ENCODE measurements around the gene UNK. TPM values are rescaled to one million over a fixed set of nuclear protein-coding genes. Genes with fewer than 3 reads are reported as not detected.

Gene UNK
- total and polyA plus RNA-seq, 2 experiments from 2014 or later, result 35.9 to 37.8 TPM

DNA sequence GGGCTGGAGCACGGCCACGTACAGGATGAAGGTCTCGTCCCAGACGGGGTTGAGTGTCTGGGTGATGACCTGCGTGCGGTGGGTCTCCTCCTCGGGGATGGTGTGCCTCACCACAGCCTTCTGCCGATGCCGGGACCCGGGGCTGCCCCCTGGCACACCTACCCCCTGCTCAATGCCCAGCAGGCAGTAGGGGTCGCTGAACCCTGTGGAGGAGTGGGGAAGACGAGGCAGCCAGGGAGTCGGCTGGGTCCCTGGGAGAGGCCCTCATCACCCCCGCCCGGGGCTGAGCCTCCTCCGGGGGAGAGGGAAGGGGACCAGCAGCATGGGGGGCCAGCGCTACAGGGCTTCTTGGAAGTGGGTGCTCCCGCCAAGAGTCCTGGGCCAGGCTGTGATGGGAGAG, 57.8 kb downstream of the UNK start:
- no peak overlapping the region for H3K27ac ChIP-seq
- no peaks in the 10 kb centered on the region for H3K36me3 ChIP-seq
- no peak for DNase-seq (ENCODE audit: low read depth in 1 of 2, low spot score in 1 of 2)
- H3K4me1 ChIP-seq (ENCODE audit: low read depth), result peaks cover 26% of the 10 kb centered on the region
- no peaks in the 10 kb centered on the region for H3K9me3 ChIP-seq (ENCODE audit: low read depth)
- no peak for TF ChIP-seq CTCF (IDR thresholded peaks at IDR 0.05; ENCODE audit: low read depth, low read length)
- H3K4me3 ChIP-seq, result no peak overlapping the region
- H3K27me3 ChIP-seq, result no peaks in the 10 kb centered on the region

DNA sequence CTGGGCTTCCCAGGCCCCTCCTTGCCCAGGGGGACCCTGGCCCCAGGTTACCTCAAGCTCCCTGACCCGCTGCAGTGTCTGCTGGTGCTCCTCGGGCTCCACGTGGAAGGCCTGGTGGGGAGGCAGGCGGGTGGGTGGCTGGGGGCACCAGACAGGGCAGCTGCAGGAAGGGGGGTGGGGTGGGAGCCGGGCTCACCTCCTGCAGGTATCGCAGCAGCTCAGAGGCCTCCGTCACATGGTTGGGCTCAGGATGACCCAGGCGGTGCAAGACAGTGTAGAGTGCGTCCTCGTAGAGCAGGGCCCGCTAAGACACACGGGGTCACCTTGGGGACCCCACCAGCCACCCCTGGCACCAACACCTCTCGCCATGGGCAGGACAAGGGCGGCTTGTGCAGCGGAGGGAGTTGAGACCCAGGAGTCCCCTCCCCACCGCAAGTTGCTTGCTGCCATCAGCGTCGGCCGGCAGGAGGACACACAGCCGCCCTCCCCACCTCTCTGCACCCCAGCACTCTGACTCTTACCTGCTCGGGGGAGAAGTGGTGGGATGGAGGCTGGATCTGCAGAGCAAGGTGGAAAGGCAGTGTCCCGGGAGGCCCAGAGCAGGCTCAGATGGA, 58.5 kb downstream of the UNK start:
- Histone ChIP-seq H3K4me1 (ENCODE audit: low read depth) (peaks cover 26% of the 10 kb centered on the region), H3K36me3 (no peaks in the 10 kb centered on the region), H3K9me3 (ENCODE audit: low read depth) (no peaks in the 10 kb centered on the region), H3K4me3 (no peak overlapping the region), H3K27ac (no peak overlapping the region), H3K27me3 (no peaks in the 10 kb centered on the region)
- no peak for DNase-seq (ENCODE audit: low read depth in 1 of 2, low spot score in 1 of 2)
- no peak for TF ChIP-seq CTCF (IDR thresholded peaks at IDR 0.05; ENCODE audit: low read depth, low read length)

- DNase-seq (ENCODE audit: low read depth in 1 of 2, low spot score in 1 of 2), result no peak
- H3K4me3 ChIP-seq, result no peak within 1 kb of the TSS
These were observed 59.2 kb downstream of the UNK start, which contains the start of gene UNC13D for GRCh38 chr17:75843577-75844529. Gene UNC13D (minus strand): TSS chr17:75844404. CDS start chr17:75844337, 67 bp downstream.

DNA sequence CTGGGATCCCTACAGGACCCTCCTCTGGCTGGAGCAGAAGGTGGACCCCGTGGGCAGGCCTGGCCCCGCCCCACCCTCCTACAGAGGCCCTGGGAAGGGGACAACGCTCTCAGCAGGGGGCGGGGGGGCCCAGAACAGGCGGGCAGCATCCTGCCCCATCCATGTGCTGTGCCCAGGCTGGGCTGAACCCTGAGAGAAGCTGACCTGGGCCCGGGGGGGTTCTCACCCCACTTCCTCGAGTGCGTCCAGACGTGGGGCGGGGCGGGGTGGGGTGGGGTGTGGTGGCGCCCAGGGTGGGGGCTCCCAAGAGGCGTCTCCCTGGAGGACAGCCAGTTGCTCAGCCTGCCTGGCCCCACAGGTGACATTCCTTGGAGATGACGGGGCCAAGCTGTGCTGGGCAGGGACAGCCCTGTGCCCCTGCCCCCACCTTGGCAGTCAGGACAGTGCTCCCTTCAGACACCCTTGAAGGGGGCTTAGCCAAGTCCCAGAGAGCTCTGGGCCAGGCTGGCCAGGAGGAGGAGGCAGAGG, 60.0 kb downstream of the UNK start:
- no peak for TF ChIP-seq CTCF (IDR thresholded peaks at IDR 0.05; ENCODE audit: low read depth, low read length)
- Histone ChIP-seq H3K4me1 (ENCODE audit: low read depth) (peaks cover 23% of the 10 kb centered on the region), H3K9me3 (ENCODE audit: low read depth) (no peaks in the 10 kb centered on the region), H3K36me3 (peaks cover 11% of the 10 kb centered on the region), H3K27me3 (no peaks in the 10 kb centered on the region), H3K4me3 (no peak overlapping the region), H3K27ac (peak overlapping the region; percentile 59)
- no peak for DNase-seq (ENCODE audit: low read depth in 1 of 2, low spot score in 1 of 2)

More at GRCh38 chr17:75843577-75844529, 59.2 kb downstream of the UNK start, which contains the start of gene UNC13D:
- H3K27ac ChIP-seq, result peak within 1 kb of the TSS; percentile 59
- H3K9me3 ChIP-seq (ENCODE audit: low read depth), result no peaks in the 10 kb centered on the region
- H3K4me1 ChIP-seq (ENCODE audit: low read depth), result peaks cover 23% of the 10 kb centered on the region
- no peaks in the 10 kb centered on the region for H3K27me3 ChIP-seq
- TF ChIP-seq CTCF (IDR thresholded peaks at IDR 0.05; ENCODE audit: low read depth, low read length), result no peak
- H3K36me3 ChIP-seq, result peaks cover 5% of the 10 kb centered on the region

DNA sequence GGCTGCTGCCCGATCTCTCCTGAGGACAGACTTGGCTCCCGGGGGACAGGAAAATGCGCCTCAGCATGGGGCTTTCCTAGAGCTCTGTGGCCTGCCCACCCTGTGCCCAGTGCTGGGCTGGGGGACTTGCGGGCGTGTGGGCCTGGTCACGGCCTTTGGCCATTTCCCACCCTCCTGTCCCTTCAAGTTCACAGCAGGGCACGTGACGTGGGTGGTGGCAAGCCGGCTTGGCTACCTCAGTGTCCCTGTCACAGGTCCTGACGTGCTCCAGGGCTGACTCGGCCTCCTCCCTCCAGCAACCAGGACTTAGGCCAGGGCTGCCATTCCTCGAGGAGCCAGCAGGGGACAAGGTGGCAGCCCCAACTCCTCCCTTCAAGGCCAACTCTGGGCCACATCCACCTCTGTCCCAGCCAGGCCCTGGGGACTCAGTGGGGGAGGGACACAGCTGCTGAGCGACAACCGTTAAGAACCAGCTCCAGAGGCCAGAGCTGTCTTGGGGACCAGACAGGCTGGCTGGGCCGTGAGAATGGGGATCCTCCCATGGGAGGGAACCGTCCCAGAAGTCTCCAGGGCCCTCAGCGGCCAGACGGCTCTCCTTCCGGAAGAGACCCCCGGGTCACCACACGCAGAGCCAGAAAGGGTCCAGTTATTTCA, 60.6 kb downstream of the UNK start:
- H3K27me3 ChIP-seq, result no peaks in the 10 kb centered on the region
- peak; percentile 73 for TF ChIP-seq CTCF (IDR thresholded peaks at IDR 0.05; ENCODE audit: low read depth, low read length)
- H3K27ac ChIP-seq, result peak overlapping the region; percentile 59
- DNase-seq (ENCODE audit: low read depth in 1 of 2, low spot score in 1 of 2), result peak; percentile 69 to 84
- peaks cover 23% of the 10 kb centered on the region for H3K4me1 ChIP-seq (ENCODE audit: low read depth)
- no peaks in the 10 kb centered on the region for H3K9me3 ChIP-seq (ENCODE audit: low read depth)
- H3K36me3 ChIP-seq, result peaks cover 13% of the 10 kb centered on the region
- no peak overlapping the region for H3K4me3 ChIP-seq
